GM06990 (cell line): ENCODE measurements around the gene LSP1.

Source experiments
- DNase-seq: peaks from one replicate; pipeline ENCODE4 v3.0.0-alpha.2; 2011; ENCODE audit not compliant: insufficient read length; ENCODE audit errors: extremely low read depth
- H3K27me3 ChIP-seq: replicated peaks from 2 replicates; pipeline ENCODE4 v1.6.0; 2011; ENCODE audit warnings: low read length; ENCODE audit not compliant: control insufficient read depth, insufficient read depth
- H3K36me3 ChIP-seq: 2 replicates; pipeline ENCODE4 v1.5.1; 2011; ENCODE audit warnings: low read length; ENCODE audit not compliant: control insufficient read depth, insufficient read depth
- H3K4me3 ChIP-seq: replicated peaks from 2 replicates; pipeline ENCODE4 v1.5.1; 2011; ENCODE audit warnings: low read depth, mild to moderate bottlenecking, control low read depth, low read length
- CTCF ChIP-seq: IDR thresholded peaks from 2 replicates; pipeline ENCODE4 v1.5.1; 2011; ENCODE audit warnings: low read length, control low read depth, mild to moderate bottlenecking, inconsistent platforms; ENCODE audit not compliant: insufficient read depth, poor library complexity, severe bottlenecking

The LSP1 gene

GRCh38 chr11:1822648-1823375 lies 30.1 kb upstream of the LSP1 start:
- TF ChIP-seq CTCF: no peak
- no peaks in the 10 kb centered on the region; the same call in 1 of the 2 replicates for H3K27me3 ChIP-seq
- no peak for DNase-seq
- no peak overlapping the region for H3K4me3 ChIP-seq
- no peaks in the 10 kb centered on the region for H3K36me3 ChIP-seq

- no peaks in the 10 kb centered on the region for H3K36me3 ChIP-seq
- DNase-seq: no peak
- no peak overlapping the region for H3K4me3 ChIP-seq
- no peaks in the 10 kb centered on the region; the same call in 1 of the 2 replicates for H3K27me3 ChIP-seq
- TF ChIP-seq CTCF: no peak
These were observed 29.3 kb upstream of the LSP1 start for GRCh38 chr11:1823376-1824220.

- no peak for DNase-seq
- no peaks in the 10 kb centered on the region; the same call in 1 of the 2 replicates for H3K27me3 ChIP-seq
- TF ChIP-seq CTCF: no peak
- H3K4me3 ChIP-seq: no peak overlapping the region
- H3K36me3 ChIP-seq: no peaks in the 10 kb centered on the region
These were observed 28.5 kb upstream of the LSP1 start for GRCh38 chr11:1824221-1825038.

- H3K4me3 ChIP-seq: no peak overlapping the region
- no peak for DNase-seq
- no peaks in the 10 kb centered on the region; the same call in 1 of the 2 replicates for H3K27me3 ChIP-seq
- H3K36me3 ChIP-seq: no peaks in the 10 kb centered on the region
- peak; percentile 66 for TF ChIP-seq CTCF
These were observed 27.7 kb upstream of the LSP1 start for GRCh38 chr11:1825039-1825740.

- no peak overlapping the region for H3K4me3 ChIP-seq
- H3K27me3 ChIP-seq: no peaks in the 10 kb centered on the region; the same call in 1 of the 2 replicates
- DNase-seq: no peak
- H3K36me3 ChIP-seq: no peaks in the 10 kb centered on the region
- TF ChIP-seq CTCF: no peak
These were observed 27.0 kb upstream of the LSP1 start for GRCh38 chr11:1825785-1826451.
